Measurements from ENCODE around the gene TTLL6.
"Not testable (repeated sequence)": the region's sequence is repeated elsewhere in the genome, so short reads cannot be mapped to it uniquely, and the experiment has no call there.

Gene TTLL6

GRCh38 chr17:48814504-48814903, 2.5 kb downstream of the TTLL6 start:
- peak; percentile 12 for DNase-seq

- no peak for DNase-seq
Observed at GRCh38 chr17:48812001-48812400, 5.0 kb downstream of the TTLL6 start.

- no peak for DNase-seq
Observed at GRCh38 chr17:48809182-48809581, 7.8 kb downstream of the TTLL6 start.

- DNase-seq: no peak
Observed at GRCh38 chr17:48804936-48805411, 12.1 kb downstream of the TTLL6 start.

GRCh38 chr17:48800626-48801217, 16.3 kb downstream of the TTLL6 start:
- DNase-seq: no peak

GRCh38 chr17:48799069-48799723, 17.8 kb downstream of the TTLL6 start:
- no peak for DNase-seq

- DNase-seq: not testable (repeated sequence)
Observed at GRCh38 chr17:48796163-48796522, 20.9 kb downstream of the TTLL6 start.

- no peak for DNase-seq
Observed at GRCh38 chr17:48795444-48796162, 21.4 kb downstream of the TTLL6 start.

- DNase-seq: no peak
Observed at GRCh38 chr17:48792033-48792798, 24.8 kb downstream of the TTLL6 start.

- DNase-seq: no peak
Observed at GRCh38 chr17:48791128-48792032, 25.6 kb downstream of the TTLL6 start.

- DNase-seq: no peak
Observed at GRCh38 chr17:48790607-48791127, 26.4 kb downstream of the TTLL6 start.

- no peak for DNase-seq
Observed at GRCh38 chr17:48787828-48788227, 29.2 kb downstream of the TTLL6 start.

- DNase-seq: no peak
Observed at GRCh38 chr17:48779421-48779820, 37.6 kb downstream of the TTLL6 start.

GRCh38 chr17:48776602-48777001, 40.4 kb downstream of the TTLL6 start:
- no peak for DNase-seq

GRCh38 chr17:48773245-48773644, 43.8 kb downstream of the TTLL6 start:
- DNase-seq: no peak

- DNase-seq: no peak
Observed at GRCh38 chr17:48770954-48771353, 46.1 kb downstream of the TTLL6 start.

- no peak for DNase-seq
Observed at GRCh38 chr17:48769009-48769675, 47.9 kb downstream of the TTLL6 start.

GRCh38 chr17:48767263-48767774, 49.7 kb downstream of the TTLL6 start:
- DNase-seq: no peak

- no peak for DNase-seq
Observed at GRCh38 chr17:48761114-48761513, 55.9 kb downstream of the TTLL6 start.

- no peak for DNase-seq
Observed at GRCh38 chr17:48760411-48760810, 56.6 kb downstream of the TTLL6 start.

GRCh38 chr17:48759288-48759687, 57.7 kb downstream of the TTLL6 start:
- no peak for DNase-seq
